ENCODE results near the gene PTGES2. TPM values are rescaled to one million over a fixed set of nuclear protein-coding genes. Genes with fewer than 3 reads are reported as not detected.
A peak's percentile ranks its signal among the peaks of the same experiment; 100 is the strongest.

PTGES2 gene
- total and polyA plus RNA-seq, 9 of the 15 experiments (the other 6 are each of a cell fraction or from before 2014, with no cell fraction given), result 2.4 to 196 (median 90.1) TPM

DNA sequence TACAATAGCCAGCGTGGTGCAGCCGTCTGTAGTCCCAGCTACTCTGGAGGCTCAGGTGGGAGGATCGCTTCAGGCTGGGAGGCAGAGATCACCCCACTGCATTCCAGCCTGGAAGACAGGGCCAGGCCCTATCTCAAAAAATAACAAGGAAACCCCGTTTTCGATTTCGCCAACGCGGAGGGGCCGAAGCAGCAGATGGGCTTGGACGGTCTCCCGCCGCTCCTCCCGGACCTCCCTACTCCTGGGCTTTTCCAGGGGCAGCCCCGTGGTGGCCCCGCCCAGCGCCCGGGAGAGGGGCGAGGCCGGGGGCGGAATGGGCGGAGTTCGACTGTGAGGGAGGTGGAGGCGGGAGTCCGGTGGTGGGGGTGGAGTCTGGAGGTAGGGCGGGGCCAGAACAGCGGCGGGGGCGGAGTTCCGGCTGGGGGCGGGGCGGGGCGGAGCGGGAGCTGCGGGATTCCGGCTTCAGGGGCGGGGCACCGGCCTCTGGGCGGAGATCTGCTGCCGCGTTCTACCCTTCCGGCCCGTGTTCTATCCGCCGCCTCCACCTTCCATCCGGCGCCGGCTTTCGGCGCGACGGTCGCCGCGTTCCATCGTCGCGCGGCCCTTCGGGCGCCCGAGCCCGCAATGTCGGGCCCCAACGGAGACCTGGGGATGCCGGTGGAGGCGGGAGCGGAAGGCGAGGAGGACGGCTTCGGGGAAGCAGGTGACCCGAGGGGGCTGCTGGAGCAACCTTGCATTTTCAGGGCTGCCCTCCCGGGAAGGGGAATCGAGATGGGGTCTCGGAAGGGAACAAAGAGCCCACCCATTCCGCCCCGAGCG is 32.5 kb upstream of the PTGES2 start, which contains the start of gene BBLN (continued):
- TF ChIP-seq NR4A1 (CRISPR knock-in tag; IDR thresholded peaks at IDR 0.05) (peak; percentile 93), NR4A1 (tag; IDR thresholded peaks at IDR 0.05) (peak; percentile 38), CHD4 (IDR thresholded peaks at IDR 0.05; ENCODE audit: insufficient read depth, insufficient replicate concordance, low read depth, low read length, poor library complexity, severe bottlenecking) (no peak), CHD2 (IDR thresholded peaks at IDR 0.05; ENCODE audit: low read depth, low read length) (no peak), TAL1 (IDR thresholded peaks at IDR 0.05) (no peak), SNIP1 (IDR thresholded peaks at IDR 0.05; ENCODE audit: low read depth) (no peak), ZNF431 (CRISPR knock-in tag; IDR thresholded peaks at IDR 0.05) (no peak)
- TF ChIP-seq, protein P1, sequence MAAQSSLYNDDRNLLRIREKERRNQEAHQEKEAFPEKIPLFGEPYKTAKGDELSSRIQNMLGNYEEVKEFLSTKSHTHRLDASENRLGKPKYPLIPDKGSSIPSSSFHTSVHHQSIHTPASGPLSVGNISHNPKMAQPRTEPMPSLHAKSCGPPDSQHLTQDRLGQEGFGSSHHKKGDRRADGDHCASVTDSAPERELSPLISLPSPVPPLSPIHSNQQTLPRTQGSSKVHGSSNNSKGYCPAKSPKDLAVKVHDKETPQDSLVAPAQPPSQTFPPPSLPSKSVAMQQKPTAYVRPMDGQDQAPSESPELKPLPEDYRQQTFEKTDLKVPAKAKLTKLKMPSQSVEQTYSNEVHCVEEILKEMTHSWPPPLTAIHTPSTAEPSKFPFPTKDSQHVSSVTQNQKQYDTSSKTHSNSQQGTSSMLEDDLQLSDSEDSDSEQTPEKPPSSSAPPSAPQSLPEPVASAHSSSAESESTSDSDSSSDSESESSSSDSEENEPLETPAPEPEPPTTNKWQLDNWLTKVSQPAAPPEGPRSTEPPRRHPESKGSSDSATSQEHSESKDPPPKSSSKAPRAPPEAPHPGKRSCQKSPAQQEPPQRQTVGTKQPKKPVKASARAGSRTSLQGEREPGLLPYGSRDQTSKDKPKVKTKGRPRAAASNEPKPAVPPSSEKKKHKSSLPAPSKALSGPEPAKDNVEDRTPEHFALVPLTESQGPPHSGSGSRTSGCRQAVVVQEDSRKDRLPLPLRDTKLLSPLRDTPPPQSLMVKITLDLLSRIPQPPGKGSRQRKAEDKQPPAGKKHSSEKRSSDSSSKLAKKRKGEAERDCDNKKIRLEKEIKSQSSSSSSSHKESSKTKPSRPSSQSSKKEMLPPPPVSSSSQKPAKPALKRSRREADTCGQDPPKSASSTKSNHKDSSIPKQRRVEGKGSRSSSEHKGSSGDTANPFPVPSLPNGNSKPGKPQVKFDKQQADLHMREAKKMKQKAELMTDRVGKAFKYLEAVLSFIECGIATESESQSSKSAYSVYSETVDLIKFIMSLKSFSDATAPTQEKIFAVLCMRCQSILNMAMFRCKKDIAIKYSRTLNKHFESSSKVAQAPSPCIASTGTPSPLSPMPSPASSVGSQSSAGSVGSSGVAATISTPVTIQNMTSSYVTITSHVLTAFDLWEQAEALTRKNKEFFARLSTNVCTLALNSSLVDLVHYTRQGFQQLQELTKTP (IDR thresholded peaks at IDR 0.05; ENCODE audit: low read depth in 1 of 2, partially characterized antibody in 2 of 2), result peak in 1 of 2 experiments; percentile 89
- TF ChIP-seq, protein P2, sequence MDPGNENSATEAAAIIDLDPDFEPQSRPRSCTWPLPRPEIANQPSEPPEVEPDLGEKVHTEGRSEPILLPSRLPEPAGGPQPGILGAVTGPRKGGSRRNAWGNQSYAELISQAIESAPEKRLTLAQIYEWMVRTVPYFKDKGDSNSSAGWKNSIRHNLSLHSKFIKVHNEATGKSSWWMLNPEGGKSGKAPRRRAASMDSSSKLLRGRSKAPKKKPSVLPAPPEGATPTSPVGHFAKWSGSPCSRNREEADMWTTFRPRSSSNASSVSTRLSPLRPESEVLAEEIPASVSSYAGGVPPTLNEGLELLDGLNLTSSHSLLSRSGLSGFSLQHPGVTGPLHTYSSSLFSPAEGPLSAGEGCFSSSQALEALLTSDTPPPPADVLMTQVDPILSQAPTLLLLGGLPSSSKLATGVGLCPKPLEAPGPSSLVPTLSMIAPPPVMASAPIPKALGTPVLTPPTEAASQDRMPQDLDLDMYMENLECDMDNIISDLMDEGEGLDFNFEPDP (CRISPR knock-in tag; IDR thresholded peaks at IDR 0.05), result peak; percentile 76; the same call in 1 of the 2 replicates
- TF ChIP-seq, protein P3, sequence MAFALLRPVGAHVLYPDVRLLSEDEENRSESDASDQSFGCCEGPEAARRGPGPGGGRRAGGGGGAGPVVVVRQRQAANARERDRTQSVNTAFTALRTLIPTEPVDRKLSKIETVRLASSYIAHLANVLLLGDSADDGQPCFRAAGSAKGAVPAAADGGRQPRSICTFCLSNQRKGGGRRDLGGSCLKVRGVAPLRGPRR (CRISPR knock-in tag; IDR thresholded peaks at IDR 0.05), result peak; percentile 74
- TF ChIP-seq, protein P4, sequence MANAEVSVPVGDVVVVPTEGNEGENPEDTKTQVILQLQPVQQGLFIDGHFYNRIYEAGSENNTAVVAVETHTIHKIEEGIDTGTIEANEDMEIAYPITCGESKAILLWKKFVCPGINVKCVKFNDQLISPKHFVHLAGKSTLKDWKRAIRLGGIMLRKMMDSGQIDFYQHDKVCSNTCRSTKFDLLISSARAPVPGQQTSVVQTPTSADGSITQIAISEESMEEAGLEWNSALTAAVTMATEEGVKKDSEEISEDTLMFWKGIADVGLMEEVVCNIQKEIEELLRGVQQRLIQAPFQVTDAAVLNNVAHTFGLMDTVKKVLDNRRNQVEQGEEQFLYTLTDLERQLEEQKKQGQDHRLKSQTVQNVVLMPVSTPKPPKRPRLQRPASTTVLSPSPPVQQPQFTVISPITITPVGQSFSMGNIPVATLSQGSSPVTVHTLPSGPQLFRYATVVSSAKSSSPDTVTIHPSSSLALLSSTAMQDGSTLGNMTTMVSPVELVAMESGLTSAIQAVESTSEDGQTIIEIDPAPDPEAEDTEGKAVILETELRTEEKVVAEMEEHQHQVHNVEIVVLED (CRISPR knock-in tag; IDR thresholded peaks at IDR 0.05), result peak; percentile 62
- TF ChIP-seq, protein P5, sequence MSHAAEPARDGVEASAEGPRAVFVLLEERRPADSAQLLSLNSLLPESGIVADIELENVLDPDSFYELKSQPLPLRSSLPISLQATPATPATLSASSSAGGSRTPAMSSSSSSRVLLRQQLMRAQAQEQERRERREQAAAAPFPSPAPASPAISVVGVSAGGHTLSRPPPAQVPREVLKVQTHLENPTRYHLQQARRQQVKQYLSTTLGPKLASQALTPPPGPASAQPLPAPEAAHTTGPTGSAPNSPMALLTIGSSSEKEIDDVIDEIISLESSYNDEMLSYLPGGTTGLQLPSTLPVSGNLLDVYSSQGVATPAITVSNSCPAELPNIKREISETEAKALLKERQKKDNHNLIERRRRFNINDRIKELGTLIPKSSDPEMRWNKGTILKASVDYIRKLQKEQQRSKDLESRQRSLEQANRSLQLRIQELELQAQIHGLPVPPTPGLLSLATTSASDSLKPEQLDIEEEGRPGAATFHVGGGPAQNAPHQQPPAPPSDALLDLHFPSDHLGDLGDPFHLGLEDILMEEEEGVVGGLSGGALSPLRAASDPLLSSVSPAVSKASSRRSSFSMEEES (CRISPR knock-in tag; IDR thresholded peaks at IDR 0.05), result no peak
- TF ChIP-seq, protein P6, sequence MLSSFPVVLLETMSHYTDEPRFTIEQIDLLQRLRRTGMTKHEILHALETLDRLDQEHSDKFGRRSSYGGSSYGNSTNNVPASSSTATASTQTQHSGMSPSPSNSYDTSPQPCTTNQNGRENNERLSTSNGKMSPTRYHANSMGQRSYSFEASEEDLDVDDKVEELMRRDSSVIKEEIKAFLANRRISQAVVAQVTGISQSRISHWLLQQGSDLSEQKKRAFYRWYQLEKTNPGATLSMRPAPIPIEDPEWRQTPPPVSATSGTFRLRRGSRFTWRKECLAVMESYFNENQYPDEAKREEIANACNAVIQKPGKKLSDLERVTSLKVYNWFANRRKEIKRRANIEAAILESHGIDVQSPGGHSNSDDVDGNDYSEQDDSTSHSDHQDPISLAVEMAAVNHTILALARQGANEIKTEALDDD (IDR thresholded peaks at IDR 0.05), result no peak
- TF ChIP-seq, protein P7, sequence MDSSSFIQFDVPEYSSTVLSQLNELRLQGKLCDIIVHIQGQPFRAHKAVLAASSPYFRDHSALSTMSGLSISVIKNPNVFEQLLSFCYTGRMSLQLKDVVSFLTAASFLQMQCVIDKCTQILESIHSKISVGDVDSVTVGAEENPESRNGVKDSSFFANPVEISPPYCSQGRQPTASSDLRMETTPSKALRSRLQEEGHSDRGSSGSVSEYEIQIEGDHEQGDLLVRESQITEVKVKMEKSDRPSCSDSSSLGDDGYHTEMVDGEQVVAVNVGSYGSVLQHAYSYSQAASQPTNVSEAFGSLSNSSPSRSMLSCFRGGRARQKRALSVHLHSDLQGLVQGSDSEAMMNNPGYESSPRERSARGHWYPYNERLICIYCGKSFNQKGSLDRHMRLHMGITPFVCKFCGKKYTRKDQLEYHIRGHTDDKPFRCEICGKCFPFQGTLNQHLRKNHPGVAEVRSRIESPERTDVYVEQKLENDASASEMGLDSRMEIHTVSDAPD (CRISPR knock-in tag; IDR thresholded peaks at IDR 0.05), result no peak
